HEK293 (cell line): ENCODE measurements around the gene TMEM51.

Source experiments
- HOXC10 ChIP-seq: sonication (generic); formaldehyde crosslinking; IDR thresholded peaks from 2 replicates; pipeline ENCODE4 v1.8.1; 2023; ENCODE audit warnings: mild to moderate bottlenecking, missing genetic modification reagents
- SP7 ChIP-seq: fragments of 450-650 bp; formaldehyde crosslinking; IDR thresholded peaks from 2 replicates; pipeline ENCODE4 v1.5.1; 2016; ENCODE audit warnings: missing biosample characterization, missing genetic modification characterization
- ZBTB17 ChIP-seq: fragments of 450-650 bp; formaldehyde crosslinking; IDR thresholded peaks from 2 replicates; pipeline ENCODE4 v1.5.1; 2016; ENCODE audit warnings: missing biosample characterization, missing genetic modification characterization
- ZNF146 ChIP-seq: fragments of 450-650 bp; formaldehyde crosslinking; IDR thresholded peaks from 2 replicates; pipeline ENCODE4 v1.5.1; 2016; ENCODE audit warnings: missing biosample characterization, missing genetic modification characterization
- ZNF175 ChIP-seq: fragments of 450-650 bp; formaldehyde crosslinking; IDR thresholded peaks from 2 replicates; pipeline ENCODE4 v1.5.1; 2016; ENCODE audit warnings: missing biosample characterization, missing genetic modification characterization
- ZNF202 ChIP-seq: fragments of 450-650 bp; formaldehyde crosslinking; IDR thresholded peaks from 2 replicates; pipeline ENCODE4 v1.5.1; 2016; ENCODE audit warnings: missing biosample characterization, missing genetic modification characterization, borderline replicate concordance
- ZNF341 ChIP-seq: fragments of 450-650 bp; formaldehyde crosslinking; IDR thresholded peaks from 2 replicates; pipeline ENCODE4; 2016; ENCODE audit warnings: low read depth, missing biosample characterization, missing genetic modification characterization
- ZNF391 ChIP-seq: fragments of 450-650 bp; formaldehyde crosslinking; IDR thresholded peaks from 2 replicates; pipeline ENCODE4 v1.5.1; 2016; ENCODE audit warnings: low read depth, missing biosample characterization, missing genetic modification characterization, borderline replicate concordance
- ZNF423 ChIP-seq: fragments of 450-650 bp; formaldehyde crosslinking; IDR thresholded peaks from 2 replicates; pipeline ENCODE4 v1.5.1; 2016; ENCODE audit warnings: missing biosample characterization, missing genetic modification characterization
- ZNF571 ChIP-seq: fragments of 450-650 bp; formaldehyde crosslinking; IDR thresholded peaks from 2 replicates; pipeline ENCODE4 v1.5.0; 2017; ENCODE audit warnings: missing biosample characterization, missing genetic modification characterization
- ZNF596 ChIP-seq: fragments of 450-650 bp; IDR thresholded peaks from 2 replicates; pipeline ENCODE4 v1.5.0; 2018; ENCODE audit warnings: missing biosample characterization, mild to moderate bottlenecking, missing genetic modification characterization, moderate library complexity
- ZNF621 ChIP-seq: fragments of 450-650 bp; formaldehyde crosslinking; IDR thresholded peaks from 2 replicates; pipeline ENCODE4 v1.5.1; 2017; ENCODE audit warnings: missing biosample characterization, missing genetic modification characterization
- ZNF670 ChIP-seq: fragments of 450-650 bp; formaldehyde crosslinking; IDR thresholded peaks from 2 replicates; pipeline ENCODE4 v1.5.1; 2016; ENCODE audit warnings: missing biosample characterization, missing genetic modification characterization, low read depth
- ZNF707 ChIP-seq: fragments of 450-650 bp; formaldehyde crosslinking; IDR thresholded peaks from 2 replicates; pipeline ENCODE4 v1.5.1; 2016; ENCODE audit warnings: missing biosample characterization, missing genetic modification characterization
- ZNF776 ChIP-seq: fragments of 450-650 bp; formaldehyde crosslinking; IDR thresholded peaks from 2 replicates; pipeline ENCODE4 v1.5.0; 2017; ENCODE audit warnings: missing biosample characterization, missing genetic modification characterization, borderline replicate concordance
- ZSCAN16 ChIP-seq: fragments of 450-650 bp; formaldehyde crosslinking; IDR thresholded peaks from 2 replicates; pipeline ENCODE4 v1.5.1; 2016; ENCODE audit warnings: missing biosample characterization, missing genetic modification characterization
- ZSCAN23 ChIP-seq: fragments of 450-650 bp; formaldehyde crosslinking; IDR thresholded peaks from 2 replicates; pipeline ENCODE4 v1.5.1; 2016; ENCODE audit warnings: missing biosample characterization, missing genetic modification characterization
- TF ChIP-seq, protein P1 (sequence below): fragments of 450-650 bp; formaldehyde crosslinking; IDR thresholded peaks from 2 replicates; pipeline ENCODE4 v1.5.1; 2016; ENCODE audit warnings: missing biosample characterization, missing genetic modification characterization
- TF ChIP-seq, protein P2 (sequence below): fragments of 450-650 bp; formaldehyde crosslinking; IDR thresholded peaks from 2 replicates; pipeline ENCODE4 v1.5.1; 2017; ENCODE audit warnings: missing biosample characterization, missing genetic modification characterization
- TF ChIP-seq, protein P3 (sequence below): fragments of 450-650 bp; formaldehyde crosslinking; IDR thresholded peaks from 2 replicates; pipeline ENCODE4 v1.5.1; 2016; ENCODE audit warnings: missing biosample characterization, missing genetic modification characterization
- TF ChIP-seq, protein P4 (sequence below): fragments of 450-650 bp; formaldehyde crosslinking; IDR thresholded peaks from 2 replicates; pipeline ENCODE4 v1.5.1; 2017; ENCODE audit warnings: missing biosample characterization, missing genetic modification characterization
- TF ChIP-seq, protein P5 (sequence below): IDR thresholded peaks from 2 replicates; pipeline ENCODE4 v1.6.1; 2011; ENCODE audit warnings: mild to moderate bottlenecking, low read depth, low read length, borderline replicate concordance
- TF ChIP-seq, protein P6 (sequence below): fragments of 450-650 bp; formaldehyde crosslinking; IDR thresholded peaks from 2 replicates; pipeline ENCODE4 v1.5.1; 2016; ENCODE audit warnings: missing biosample characterization, missing genetic modification characterization, borderline replicate concordance
- TF ChIP-seq, protein P7 (sequence below): fragments of 450-650 bp; formaldehyde crosslinking; IDR thresholded peaks from 2 replicates; pipeline ENCODE4 v1.5.1; 2016; ENCODE audit warnings: missing biosample characterization, missing genetic modification characterization

The TMEM51 gene

DNA sequence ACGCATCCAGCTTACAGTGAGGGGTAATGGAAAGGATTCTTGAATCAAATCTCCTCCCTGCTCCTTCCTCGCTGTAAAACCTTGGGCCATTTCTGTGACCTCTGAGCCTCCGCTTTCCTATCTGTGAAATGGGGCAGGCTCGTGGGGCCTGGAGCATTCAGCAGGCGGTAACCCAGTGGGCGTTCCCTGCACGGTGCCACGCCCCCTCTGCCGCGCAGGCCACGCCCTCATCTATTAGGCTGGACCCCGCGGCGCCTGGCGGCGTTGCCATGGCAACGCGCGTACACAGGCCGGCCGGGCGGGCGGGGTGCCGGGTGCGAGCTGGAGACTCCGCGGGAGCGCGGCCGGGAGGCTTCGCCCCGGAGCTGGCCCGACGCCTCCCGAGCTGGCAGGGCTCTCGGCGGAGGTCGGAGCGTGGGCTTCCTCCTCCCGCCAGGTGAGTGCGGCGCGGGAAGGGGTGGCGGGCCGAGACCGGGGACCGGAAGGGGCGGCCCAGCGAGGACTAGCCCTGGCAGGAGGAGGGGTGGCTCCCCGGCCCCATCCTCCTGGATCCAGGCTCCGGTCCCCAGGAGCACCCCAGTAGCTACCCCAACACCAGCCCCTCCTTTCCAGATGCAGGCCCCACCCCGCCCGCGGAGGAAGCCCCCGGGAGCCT is 93.5 kb downstream of the TMEM51 start, which contains the start of gene FHAD1 (continued):
- TF ChIP-seq, protein P1, sequence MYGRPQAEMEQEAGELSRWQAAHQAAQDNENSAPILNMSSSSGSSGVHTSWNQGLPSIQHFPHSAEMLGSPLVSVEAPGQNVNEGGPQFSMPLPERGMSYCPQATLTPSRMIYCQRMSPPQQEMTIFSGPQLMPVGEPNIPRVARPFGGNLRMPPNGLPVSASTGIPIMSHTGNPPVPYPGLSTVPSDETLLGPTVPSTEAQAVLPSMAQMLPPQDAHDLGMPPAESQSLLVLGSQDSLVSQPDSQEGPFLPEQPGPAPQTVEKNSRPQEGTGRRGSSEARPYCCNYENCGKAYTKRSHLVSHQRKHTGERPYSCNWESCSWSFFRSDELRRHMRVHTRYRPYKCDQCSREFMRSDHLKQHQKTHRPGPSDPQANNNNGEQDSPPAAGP (tag by site-specific recombination) = no peak
- peak; percentile 63; the same call in 1 of the 2 replicates for TF ChIP-seq SP7 (tag by site-specific recombination)
- TF ChIP-seq, protein P2, sequence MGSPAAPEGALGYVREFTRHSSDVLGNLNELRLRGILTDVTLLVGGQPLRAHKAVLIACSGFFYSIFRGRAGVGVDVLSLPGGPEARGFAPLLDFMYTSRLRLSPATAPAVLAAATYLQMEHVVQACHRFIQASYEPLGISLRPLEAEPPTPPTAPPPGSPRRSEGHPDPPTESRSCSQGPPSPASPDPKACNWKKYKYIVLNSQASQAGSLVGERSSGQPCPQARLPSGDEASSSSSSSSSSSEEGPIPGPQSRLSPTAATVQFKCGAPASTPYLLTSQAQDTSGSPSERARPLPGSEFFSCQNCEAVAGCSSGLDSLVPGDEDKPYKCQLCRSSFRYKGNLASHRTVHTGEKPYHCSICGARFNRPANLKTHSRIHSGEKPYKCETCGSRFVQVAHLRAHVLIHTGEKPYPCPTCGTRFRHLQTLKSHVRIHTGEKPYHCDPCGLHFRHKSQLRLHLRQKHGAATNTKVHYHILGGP (tag by site-specific recombination) = no peak
- no peak for TF ChIP-seq ZBTB17 (tag by site-specific recombination)
- TF ChIP-seq ZNF146 (tag by site-specific recombination) = peak; percentile 32; the same call in 1 of the 2 replicates
- no peak for TF ChIP-seq ZNF175 (tag by site-specific recombination)
- TF ChIP-seq ZNF341 (tag by site-specific recombination) = no peak
- TF ChIP-seq, protein P3, sequence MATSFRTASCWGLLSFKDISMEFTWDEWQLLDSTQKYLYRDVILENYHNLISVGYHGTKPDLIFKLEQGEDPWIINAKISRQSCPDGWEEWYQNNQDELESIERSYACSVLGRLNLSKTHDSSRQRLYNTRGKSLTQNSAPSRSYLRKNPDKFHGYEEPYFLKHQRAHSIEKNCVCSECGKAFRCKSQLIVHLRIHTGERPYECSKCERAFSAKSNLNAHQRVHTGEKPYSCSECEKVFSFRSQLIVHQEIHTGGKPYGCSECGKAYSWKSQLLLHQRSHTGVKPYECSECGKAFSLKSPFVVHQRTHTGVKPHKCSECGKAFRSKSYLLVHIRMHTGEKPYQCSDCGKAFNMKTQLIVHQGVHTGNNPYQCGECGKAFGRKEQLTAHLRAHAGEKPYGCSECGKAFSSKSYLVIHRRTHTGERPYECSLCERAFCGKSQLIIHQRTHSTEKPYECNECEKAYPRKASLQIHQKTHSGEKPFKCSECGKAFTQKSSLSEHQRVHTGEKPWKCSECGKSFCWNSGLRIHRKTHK (tag by site-specific recombination) = no peak
- no peak for TF ChIP-seq ZSCAN16 (tag by site-specific recombination)
- no peak for TF ChIP-seq ZNF776 (tag by site-specific recombination)
- no peak for TF ChIP-seq ZNF621 (tag by site-specific recombination)
- TF ChIP-seq ZNF202 (tag by site-specific recombination) = no peak
- TF ChIP-seq ZSCAN23 (tag by site-specific recombination) = no peak; the same call in 1 of the 2 replicates
- no peak for TF ChIP-seq ZNF423 (tag by site-specific recombination)
- no peak for TF ChIP-seq HOXC10 (CRISPR knock-in tag)
- TF ChIP-seq ZNF391 (tag by site-specific recombination) = peak; percentile 48; the same call in 1 of the 2 replicates
- TF ChIP-seq, protein P4, sequence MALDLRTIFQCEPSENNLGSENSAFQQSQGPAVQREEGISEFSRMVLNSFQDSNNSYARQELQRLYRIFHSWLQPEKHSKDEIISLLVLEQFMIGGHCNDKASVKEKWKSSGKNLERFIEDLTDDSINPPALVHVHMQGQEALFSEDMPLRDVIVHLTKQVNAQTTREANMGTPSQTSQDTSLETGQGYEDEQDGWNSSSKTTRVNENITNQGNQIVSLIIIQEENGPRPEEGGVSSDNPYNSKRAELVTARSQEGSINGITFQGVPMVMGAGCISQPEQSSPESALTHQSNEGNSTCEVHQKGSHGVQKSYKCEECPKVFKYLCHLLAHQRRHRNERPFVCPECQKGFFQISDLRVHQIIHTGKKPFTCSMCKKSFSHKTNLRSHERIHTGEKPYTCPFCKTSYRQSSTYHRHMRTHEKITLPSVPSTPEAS = no peak
- TF ChIP-seq ZNF571 (tag by site-specific recombination) = no peak
- TF ChIP-seq, protein P5, sequence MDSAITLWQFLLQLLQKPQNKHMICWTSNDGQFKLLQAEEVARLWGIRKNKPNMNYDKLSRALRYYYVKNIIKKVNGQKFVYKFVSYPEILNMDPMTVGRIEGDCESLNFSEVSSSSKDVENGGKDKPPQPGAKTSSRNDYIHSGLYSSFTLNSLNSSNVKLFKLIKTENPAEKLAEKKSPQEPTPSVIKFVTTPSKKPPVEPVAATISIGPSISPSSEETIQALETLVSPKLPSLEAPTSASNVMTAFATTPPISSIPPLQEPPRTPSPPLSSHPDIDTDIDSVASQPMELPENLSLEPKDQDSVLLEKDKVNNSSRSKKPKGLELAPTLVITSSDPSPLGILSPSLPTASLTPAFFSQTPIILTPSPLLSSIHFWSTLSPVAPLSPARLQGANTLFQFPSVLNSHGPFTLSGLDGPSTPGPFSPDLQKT = no peak
- TF ChIP-seq ZNF707 (tag by site-specific recombination) = no peak
- TF ChIP-seq, protein P6, sequence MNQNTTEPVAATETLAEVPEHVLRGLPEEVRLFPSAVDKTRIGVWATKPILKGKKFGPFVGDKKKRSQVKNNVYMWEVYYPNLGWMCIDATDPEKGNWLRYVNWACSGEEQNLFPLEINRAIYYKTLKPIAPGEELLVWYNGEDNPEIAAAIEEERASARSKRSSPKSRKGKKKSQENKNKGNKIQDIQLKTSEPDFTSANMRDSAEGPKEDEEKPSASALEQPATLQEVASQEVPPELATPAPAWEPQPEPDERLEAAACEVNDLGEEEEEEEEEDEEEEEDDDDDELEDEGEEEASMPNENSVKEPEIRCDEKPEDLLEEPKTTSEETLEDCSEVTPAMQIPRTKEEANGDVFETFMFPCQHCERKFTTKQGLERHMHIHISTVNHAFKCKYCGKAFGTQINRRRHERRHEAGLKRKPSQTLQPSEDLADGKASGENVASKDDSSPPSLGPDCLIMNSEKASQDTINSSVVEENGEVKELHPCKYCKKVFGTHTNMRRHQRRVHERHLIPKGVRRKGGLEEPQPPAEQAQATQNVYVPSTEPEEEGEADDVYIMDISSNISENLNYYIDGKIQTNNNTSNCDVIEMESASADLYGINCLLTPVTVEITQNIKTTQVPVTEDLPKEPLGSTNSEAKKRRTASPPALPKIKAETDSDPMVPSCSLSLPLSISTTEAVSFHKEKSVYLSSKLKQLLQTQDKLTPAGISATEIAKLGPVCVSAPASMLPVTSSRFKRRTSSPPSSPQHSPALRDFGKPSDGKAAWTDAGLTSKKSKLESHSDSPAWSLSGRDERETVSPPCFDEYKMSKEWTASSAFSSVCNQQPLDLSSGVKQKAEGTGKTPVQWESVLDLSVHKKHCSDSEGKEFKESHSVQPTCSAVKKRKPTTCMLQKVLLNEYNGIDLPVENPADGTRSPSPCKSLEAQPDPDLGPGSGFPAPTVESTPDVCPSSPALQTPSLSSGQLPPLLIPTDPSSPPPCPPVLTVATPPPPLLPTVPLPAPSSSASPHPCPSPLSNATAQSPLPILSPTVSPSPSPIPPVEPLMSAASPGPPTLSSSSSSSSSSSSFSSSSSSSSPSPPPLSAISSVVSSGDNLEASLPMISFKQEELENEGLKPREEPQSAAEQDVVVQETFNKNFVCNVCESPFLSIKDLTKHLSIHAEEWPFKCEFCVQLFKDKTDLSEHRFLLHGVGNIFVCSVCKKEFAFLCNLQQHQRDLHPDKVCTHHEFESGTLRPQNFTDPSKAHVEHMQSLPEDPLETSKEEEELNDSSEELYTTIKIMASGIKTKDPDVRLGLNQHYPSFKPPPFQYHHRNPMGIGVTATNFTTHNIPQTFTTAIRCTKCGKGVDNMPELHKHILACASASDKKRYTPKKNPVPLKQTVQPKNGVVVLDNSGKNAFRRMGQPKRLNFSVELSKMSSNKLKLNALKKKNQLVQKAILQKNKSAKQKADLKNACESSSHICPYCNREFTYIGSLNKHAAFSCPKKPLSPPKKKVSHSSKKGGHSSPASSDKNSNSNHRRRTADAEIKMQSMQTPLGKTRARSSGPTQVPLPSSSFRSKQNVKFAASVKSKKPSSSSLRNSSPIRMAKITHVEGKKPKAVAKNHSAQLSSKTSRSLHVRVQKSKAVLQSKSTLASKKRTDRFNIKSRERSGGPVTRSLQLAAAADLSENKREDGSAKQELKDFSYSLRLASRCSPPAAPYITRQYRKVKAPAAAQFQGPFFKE (tag by site-specific recombination) = no peak
- TF ChIP-seq ZNF670 (tag by site-specific recombination) = no peak
- TF ChIP-seq ZNF596 = no peak
- TF ChIP-seq, protein P7, sequence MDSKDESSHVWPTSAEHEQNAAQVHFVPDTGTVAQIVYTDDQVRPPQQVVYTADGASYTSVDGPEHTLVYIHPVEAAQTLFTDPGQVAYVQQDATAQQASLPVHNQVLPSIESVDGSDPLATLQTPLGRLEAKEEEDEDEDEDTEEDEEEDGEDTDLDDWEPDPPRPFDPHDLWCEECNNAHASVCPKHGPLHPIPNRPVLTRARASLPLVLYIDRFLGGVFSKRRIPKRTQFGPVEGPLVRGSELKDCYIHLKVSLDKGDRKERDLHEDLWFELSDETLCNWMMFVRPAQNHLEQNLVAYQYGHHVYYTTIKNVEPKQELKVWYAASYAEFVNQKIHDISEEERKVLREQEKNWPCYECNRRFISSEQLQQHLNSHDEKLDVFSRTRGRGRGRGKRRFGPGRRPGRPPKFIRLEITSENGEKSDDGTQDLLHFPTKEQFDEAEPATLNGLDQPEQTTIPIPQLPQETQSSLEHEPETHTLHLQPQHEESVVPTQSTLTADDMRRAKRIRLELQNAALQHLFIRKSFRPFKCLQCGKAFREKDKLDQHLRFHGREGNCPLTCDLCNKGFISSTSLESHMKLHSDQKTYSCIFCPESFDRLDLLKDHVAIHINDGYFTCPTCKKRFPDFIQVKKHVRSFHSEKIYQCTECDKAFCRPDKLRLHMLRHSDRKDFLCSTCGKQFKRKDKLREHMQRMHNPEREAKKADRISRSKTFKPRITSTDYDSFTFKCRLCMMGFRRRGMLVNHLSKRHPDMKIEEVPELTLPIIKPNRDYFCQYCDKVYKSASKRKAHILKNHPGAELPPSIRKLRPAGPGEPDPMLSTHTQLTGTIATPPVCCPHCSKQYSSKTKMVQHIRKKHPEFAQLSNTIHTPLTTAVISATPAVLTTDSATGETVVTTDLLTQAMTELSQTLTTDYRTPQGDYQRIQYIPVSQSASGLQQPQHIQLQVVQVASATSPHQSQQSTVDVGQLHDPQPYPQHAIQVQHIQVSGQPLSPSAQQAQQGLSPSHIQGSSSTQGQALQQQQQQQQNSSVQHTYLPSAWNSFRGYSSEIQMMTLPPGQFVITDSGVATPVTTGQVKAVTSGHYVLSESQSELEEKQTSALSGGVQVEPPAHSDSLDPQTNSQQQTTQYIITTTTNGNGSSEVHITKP = no peak
